ENCODE data around the gene DPM2.

GRCh38 chr9:127896395-127897192 lies 41.1 kb downstream of the DPM2 start:
- TF ChIP-seq POLR2AphosphoS5 (IDR thresholded peaks at IDR 0.05; ENCODE audit: insufficient read depth in 1 of 2, low read depth in 1 of 2), result no peak
- TF ChIP-seq CTCF (IDR thresholded peaks at IDR 0.05), result no peak
